ENCODE measurements around the gene ALG3. TPM values are rescaled to one million over a fixed set of nuclear protein-coding genes. Genes with fewer than 3 reads are reported as not detected.

The ALG3 gene
- total and polyA plus RNA-seq, 9 of the 15 experiments (the other 6 are each of a cell fraction or from before 2014, with no cell fraction given) = 37.5 to 107 (median 80.1) TPM

GRCh38 chr3:184239221-184239620 lies 9.5 kb downstream of the ALG3 start:
- no peak overlapping the region for H3K27ac ChIP-seq (ENCODE audit: extremely low read depth, low read depth, low read length)
- H3K4me3 ChIP-seq = no peak overlapping the region
- no peak overlapping the region for H3K9ac ChIP-seq (ENCODE audit: insufficient read depth in 1 of 2, low read depth in 2 of 2, low read length in 2 of 2)
- BruUV-seq (replicated peaks) = no TSS peak
- no peak overlapping the region for H2AFZ ChIP-seq (ENCODE audit: low read depth, low read length)
- FAIRE-seq (no peak), DNase-seq (ENCODE audit: extremely low read depth in 1 of 4, low spot score in 3 of 4) (no peak), ATAC-seq (no peak)
- no peaks in the 10 kb centered on the region for H3K9me3 ChIP-seq (replicated peaks; ENCODE audit: control insufficient read depth, insufficient read depth, low read depth, low read length)
- H3K79me2 ChIP-seq (ENCODE audit: control insufficient read depth, insufficient read depth, low read length) = no peaks in the 10 kb centered on the region
- H3K4me1 ChIP-seq (replicated peaks in 1 of 2; ENCODE audit: control insufficient read depth in 2 of 2, insufficient read depth in 2 of 2, low read length in 2 of 2) = peaks cover 0 to 29% of the 10 kb centered on the region in 2 experiments; a peak in 3 of 5 replicates
- intact Hi-C loops (cut with micrococcal nuclease) = no loop called here
- no peaks in the 10 kb centered on the region for H3K9me1 ChIP-seq (ENCODE audit: control insufficient read depth, insufficient read depth, low read length)
- no peak overlapping the region for H3K4me2 ChIP-seq (ENCODE audit: insufficient read depth, low read length)
- POLR2A ChIA-PET = interaction anchor here (1.6 kb wide), 1 partner anchor 11 kb away, joined by 9 read pairs; no protein-coding TSS in a partner anchor
- in situ Hi-C loops (cut with MboI) = no loop called here
- peaks cover 0 to 21% of the 10 kb centered on the region in 2 experiments; a peak in 2 of 5 replicates for H3K27me3 ChIP-seq (ENCODE audit: control insufficient read depth in 2 of 2, insufficient read depth in 2 of 2, low read length in 2 of 2)
- H4K20me1 ChIP-seq (replicated peaks; ENCODE audit: control insufficient read depth, insufficient read depth, low read length) = peaks cover 27% of the 10 kb centered on the region
- H3K36me3 ChIP-seq (ENCODE audit: control insufficient read depth, insufficient read depth, low read length) = peaks cover 23% of the 10 kb centered on the region; the same call in 2 of the 3 replicates
- WGBS (ENCODE audit: insufficient coverage, low coverage, missing lambda C conversion rate) = 25% methylated on average over 8 of the region's 8 CpGs
- CTCF ChIA-PET (ENCODE audit: low intra/inter-chr PET ratio) = interaction anchor here (1.1 kb wide), 1 partner anchor 105 kb away, joined by 3 read pairs; no protein-coding TSS in a partner anchor
- TF ChIP-seq ZBTB40 (IDR thresholded peaks at IDR 0.05) = no peak
- no peak for TF ChIP-seq ZBTB40 (CRISPR knock-in tag; IDR thresholded peaks at IDR 0.05)
- no peak for TF ChIP-seq ZFP1 (CRISPR knock-in tag; IDR thresholded peaks at IDR 0.05)
- no peak for TF ChIP-seq TSC22D4 (tag; IDR thresholded peaks at IDR 0.05)
- no peak for TF ChIP-seq CSDE1 (IDR thresholded peaks at IDR 0.05)
- TF ChIP-seq PHF21A (IDR thresholded peaks at IDR 0.05; ENCODE audit: borderline replicate concordance, low read depth) = no peak
- TF ChIP-seq ZNF134 (CRISPR knock-in tag; conservative IDR thresholded peaks at IDR 0.05) = no peak
- no peak for TF ChIP-seq CUX1 (CRISPR knock-in tag; IDR thresholded peaks at IDR 0.05)
- TF ChIP-seq SLC30A9 (CRISPR knock-in tag; IDR thresholded peaks at IDR 0.05) = no peak
- TF ChIP-seq ZNF695 (CRISPR knock-in tag; IDR thresholded peaks at IDR 0.05) = no peak

Measured in K562 (cell line).